H1 (cell line): ENCODE measurements around the gene TCL1A. TPM values are rescaled to one million over a fixed set of nuclear protein-coding genes. Genes with fewer than 3 reads are reported as not detected.

Experiments used
- CHD7 ChIP-seq: fragments of 300-600 bp; sonication (generic); IDR thresholded peaks from 2 replicates; pipeline ENCODE4 v1.7.1; 2012; ENCODE audit warnings: low read length, moderate library complexity, mild to moderate bottlenecking, inconsistent platforms; ENCODE audit not compliant: insufficient replicate concordance
- TCF12 ChIP-seq: IDR thresholded peaks from 2 replicates; pipeline ENCODE4 v1.6.1; 2011; ENCODE audit warnings: low read depth, mild to moderate bottlenecking, low read length
- polyA plus RNA-seq, 7 experiments: library from polyadenylated mRNA; depleted of rRNA in 3 of 7; stranded (reverse) in 5 of 7; unstranded in 2 of 7; fragments of >200 nt in 5 of 7; fragments of 200-250 nt in 2 of 7; gene quantifications; 1 replicate in 5 of 7; 2 replicates in 1 of 7; 4 replicates in 1 of 7; pipeline versions ENCODE4 v1.2.1 to v1.2.3, GENCODE V29; 2011 to 2013; ENCODE audit warnings: missing spikeins in 2 of 7, mixed read lengths in 2 of 7
- total RNA-seq: library from RNA; stranded (reverse); fragmentation: NEBNext Ultra II Directional; extraction: Animal tissue kit (Norgen Biotek cat#: 25700); gene quantifications from 2 replicates; pipeline ENCODE4 v1.2.1, GENCODE V29; 2021

Gene TCL1A
- total and polyA plus RNA-seq, 2 of the 8 experiments (the other 6 are each of a cell fraction or from before 2014, with no cell fraction given) = 0.35 to 7.6 TPM

- TF ChIP-seq CHD7 (no peak), TCF12 (no peak)
- TF ChIP-seq, all 59 proteins: peak for 0
Observed at GRCh38 chr14:95741781-95742180, 27.9 kb upstream of the TCL1A start (continued).
